Putamen (tissue), 1 donor: ENCODE results near the gene DTD1.

Source experiments
- DNase-seq: peaks from one replicate; pipeline ENCODE4 v3.0.0-alpha.2; 2016; ENCODE audit warnings: low spot score

DTD1 gene

GRCh38 chr20:18796282-18796833 is 208.5 kb downstream of the DTD1 start:
- no peak for DNase-seq

DNA sequence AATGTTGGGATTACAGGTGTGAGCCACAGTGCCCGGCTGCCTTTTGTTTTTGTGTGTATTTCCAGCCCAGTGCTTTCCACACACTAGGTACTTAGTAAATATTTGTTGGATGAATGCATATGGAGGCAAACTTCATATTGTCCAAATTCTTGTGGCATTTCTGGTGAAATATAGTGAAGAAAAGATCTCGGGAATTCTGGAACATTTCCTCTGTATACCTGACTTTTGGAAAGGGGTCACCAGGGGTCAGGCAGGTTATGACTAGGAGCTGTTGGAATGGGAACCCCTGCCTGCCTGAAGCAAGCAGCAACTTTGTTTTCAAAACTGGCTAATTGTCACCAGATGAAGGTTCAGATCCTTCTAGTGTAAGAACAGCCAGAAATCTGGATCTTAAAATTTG is 213.7 kb downstream of the DTD1 start:
- DNase-seq = no peak

- no peak for DNase-seq
Observed at GRCh38 chr20:18802012-18802634, 214.3 kb downstream of the DTD1 start.

GRCh38 chr20:18805881-18806280 is 218.0 kb downstream of the DTD1 start:
- DNase-seq = no peak

GRCh38 chr20:18808712-18809111 is 220.9 kb downstream of the DTD1 start:
- no peak for DNase-seq

- DNase-seq = no peak
Observed at GRCh38 chr20:18811186-18811585, 223.3 kb downstream of the DTD1 start.

DNA sequence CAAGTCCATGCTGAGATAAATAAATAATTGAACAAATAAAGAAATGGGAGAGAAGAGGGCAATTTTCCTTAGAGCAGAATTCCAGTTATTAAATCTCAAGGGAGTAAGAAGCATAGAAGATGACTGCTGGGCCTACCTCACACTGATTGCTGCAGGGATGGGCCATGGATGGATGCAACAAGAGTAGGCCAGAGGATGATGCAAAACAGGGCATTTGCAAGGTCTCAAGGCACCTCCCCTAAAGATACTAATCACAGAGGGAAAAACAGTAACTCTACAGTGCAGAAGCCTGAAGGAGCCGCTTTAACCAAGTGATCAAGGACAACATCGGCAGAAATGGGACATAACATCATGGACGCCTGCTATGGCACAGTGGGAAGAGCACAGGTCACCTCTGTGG is 224.1 kb downstream of the DTD1 start:
- DNase-seq = no peak

GRCh38 chr20:18813483-18813882 is 225.6 kb downstream of the DTD1 start, which contains the start of gene SCP2D1:
SCP2D1 (plus strand) TSS chr20:18813783; CDS start chr20:18813816, 33 bp downstream.
- no peak for DNase-seq

- no peak for DNase-seq
Observed at GRCh38 chr20:18815194-18815942, 227.5 kb downstream of the DTD1 start.
